HEK293 (cell line): Measurements from ENCODE around the gene PALM.
A peak's percentile ranks its signal among the peaks of the same experiment; 100 is the strongest.

ENCODE experiments used
- CTCF ChIA-PET: fragments of 350-600 bp; formaldehyde crosslinking; extraction: SDS; loops from one replicate; lab custom pipeline; 2021; ENCODE audit warnings: antibody characterized with exemption; lab: Yijun Ruan, JAX
- POLR2A ChIA-PET: fragments of 300-600 bp; formaldehyde crosslinking; extraction: SDS; loops from one replicate; lab custom pipeline; 2020; ENCODE audit warnings: antibody characterized with exemption, inconsistent platforms; lab: Yijun Ruan, JAX
- H3K27ac ChIP-seq: fragments of 200-500 bp; sonication (Bioruptor generic); 2 replicates; pipeline ENCODE4 v1.5.1; 2014; ENCODE audit warnings: low read depth, low read length, control low read depth, inconsistent platforms; ENCODE audit errors: extremely low read depth
- H3K36me3 ChIP-seq, 2 experiments: fragments of 200-500 bp in 1 of 2; sonication (Bioruptor generic) in 1 of 2; 1 replicate in 1 of 2; 2 replicates in 1 of 2; pipeline ENCODE4 v1.5.1; 2014 to 2017; ENCODE audit warnings: inconsistent platforms in 2 of 2, low read length in 2 of 2; ENCODE audit not compliant: control insufficient read depth in 2 of 2, insufficient read depth in 1 of 2
- H3K4me1 ChIP-seq: fragments of 200-500 bp; sonication (Bioruptor generic); 2 replicates; pipeline ENCODE4 v1.5.1; 2014; ENCODE audit warnings: mild to moderate bottlenecking, low read length, inconsistent platforms; ENCODE audit not compliant: control insufficient read depth, insufficient read depth
- H3K4me3 ChIP-seq: 2 replicates; pipeline ENCODE4 v1.5.1; 2011; ENCODE audit warnings: low read depth, mild to moderate bottlenecking, control low read depth, low read length, moderate library complexity
- H3K9me3 ChIP-seq: fragments of 200-500 bp; sonication (Bioruptor generic); 2 replicates; pipeline ENCODE4 v1.5.1; 2014; ENCODE audit warnings: low read depth, low read length, inconsistent platforms; ENCODE audit not compliant: control insufficient read depth, insufficient read depth
- KLF1 ChIP-seq: fragments of 450-650 bp; formaldehyde crosslinking; IDR thresholded peaks from 2 replicates; pipeline ENCODE4 v1.5.1; 2016; ENCODE audit warnings: missing biosample characterization, missing genetic modification characterization
- MEIS1 ChIP-seq: sonication (generic); formaldehyde crosslinking; IDR thresholded peaks from 2 replicates; pipeline ENCODE4 v1.8.1; 2022; ENCODE audit warnings: missing genetic modification reagents, mild to moderate bottlenecking, borderline replicate concordance
- SCRT1 ChIP-seq: fragments of 450-650 bp; formaldehyde crosslinking; IDR thresholded peaks from 2 replicates; pipeline ENCODE4 v1.5.1; 2016; ENCODE audit warnings: missing biosample characterization, missing genetic modification characterization, borderline replicate concordance
- SETDB1 ChIP-seq: IDR thresholded peaks from one replicate; pipeline ENCODE4 v1.6.1; 2017; ENCODE audit warnings: mild to moderate bottlenecking, low read length, moderate library complexity, mixed read lengths; ENCODE audit not compliant: insufficient read length
- YY2 ChIP-seq: fragments of 450-650 bp; formaldehyde crosslinking; IDR thresholded peaks from 2 replicates; pipeline ENCODE4 v1.5.1; 2016; ENCODE audit warnings: missing biosample characterization, missing genetic modification characterization
- ZBTB21 ChIP-seq: fragments of 450-650 bp; formaldehyde crosslinking; IDR thresholded peaks from 2 replicates; pipeline ENCODE4 v1.5.1; 2017; ENCODE audit warnings: missing biosample characterization, missing genetic modification characterization
- ZBTB48 ChIP-seq: fragments of 450-650 bp; formaldehyde crosslinking; IDR thresholded peaks from 2 replicates; pipeline ENCODE4 v1.5.1; 2016; ENCODE audit warnings: missing biosample characterization, missing genetic modification characterization
- ZBTB7A ChIP-seq: fragments of 450-650 bp; formaldehyde crosslinking; IDR thresholded peaks from 2 replicates; pipeline ENCODE4 v1.5.1; 2016; ENCODE audit warnings: low read depth, missing biosample characterization, missing genetic modification characterization
- ZNF112 ChIP-seq: fragments of 450-650 bp; formaldehyde crosslinking; IDR thresholded peaks from 2 replicates; pipeline ENCODE4 v1.5.0; 2017; ENCODE audit warnings: missing biosample characterization, missing genetic modification characterization
- ZNF133 ChIP-seq: fragments of 450-650 bp; formaldehyde crosslinking; IDR thresholded peaks from 2 replicates; pipeline ENCODE4 v1.5.1; 2016; ENCODE audit warnings: missing biosample characterization, missing genetic modification characterization
- ZNF155 ChIP-seq: fragments of 450-650 bp; formaldehyde crosslinking; IDR thresholded peaks from 2 replicates; pipeline ENCODE4 v1.5.1; 2016; ENCODE audit warnings: missing biosample characterization, missing genetic modification characterization
- ZNF530 ChIP-seq: fragments of 450-650 bp; formaldehyde crosslinking; IDR thresholded peaks from 2 replicates; pipeline ENCODE4 v1.5.1; 2016; ENCODE audit warnings: low read depth, missing biosample characterization, missing genetic modification characterization
- ZNF561 ChIP-seq: fragments of 450-650 bp; IDR thresholded peaks from 2 replicates; pipeline ENCODE4 v1.5.1; 2018; ENCODE audit warnings: missing biosample characterization, missing genetic modification characterization, borderline replicate concordance
- ZNF654 ChIP-seq: fragments of 450-650 bp; formaldehyde crosslinking; IDR thresholded peaks from 2 replicates; pipeline ENCODE4 v1.5.1; 2016; ENCODE audit warnings: low read depth, missing biosample characterization, missing genetic modification characterization
- ZNF658 ChIP-seq: fragments of 450-650 bp; formaldehyde crosslinking; IDR thresholded peaks from 2 replicates; pipeline ENCODE4; 2016; ENCODE audit warnings: missing biosample characterization, missing genetic modification characterization
- ZNF660 ChIP-seq: fragments of 450-650 bp; IDR thresholded peaks from 2 replicates; pipeline ENCODE4 v1.5.1; 2018; ENCODE audit warnings: missing biosample characterization, mild to moderate bottlenecking, missing genetic modification characterization
- ZNF701 ChIP-seq: fragments of 450-650 bp; formaldehyde crosslinking; IDR thresholded peaks from 2 replicates; pipeline ENCODE4 v1.5.1; 2016; ENCODE audit warnings: missing biosample characterization, missing genetic modification characterization
- TF ChIP-seq, protein P1 (sequence below): fragments of 450-650 bp; IDR thresholded peaks from 2 replicates; pipeline ENCODE4 v1.5.1; 2018; ENCODE audit warnings: missing biosample characterization, missing genetic modification characterization
- TF ChIP-seq, protein P2 (sequence below): fragments of 450-650 bp; formaldehyde crosslinking; IDR thresholded peaks from 2 replicates; pipeline ENCODE4 v1.5.1; 2016; ENCODE audit warnings: missing biosample characterization, missing genetic modification characterization
- TF ChIP-seq, protein P3 (sequence below): fragments of 450-650 bp; formaldehyde crosslinking; IDR thresholded peaks from 2 replicates; pipeline ENCODE4 v1.5.1; 2016; ENCODE audit warnings: missing biosample characterization, missing genetic modification characterization

The PALM gene

DNA sequence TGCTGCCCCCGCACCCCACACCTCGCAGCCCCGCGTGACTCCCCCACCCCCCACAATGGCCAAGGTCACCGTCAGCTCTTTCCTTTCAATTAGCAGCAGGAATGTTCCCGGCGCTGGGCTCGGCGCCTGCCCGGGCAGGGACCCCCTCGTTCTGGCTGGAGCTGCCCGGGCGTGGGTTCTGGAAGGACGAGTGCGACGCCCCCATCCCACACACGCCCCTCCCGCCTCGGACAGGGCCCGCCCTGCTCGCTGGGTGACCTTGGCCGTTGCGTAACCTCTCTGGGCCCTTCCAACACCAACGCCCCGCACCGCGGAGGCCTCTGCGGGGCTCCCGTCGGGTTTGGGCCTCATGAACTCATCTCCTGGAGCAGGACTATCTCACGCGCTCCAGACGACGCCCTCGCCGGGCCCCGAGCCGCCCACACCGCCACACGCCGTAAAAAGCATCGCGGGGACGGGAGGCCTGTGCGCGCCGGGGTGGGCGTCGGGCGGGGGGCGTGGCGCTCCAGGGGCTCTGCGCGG is 10.3 kb downstream of the PALM start:
- no peaks in the 10 kb centered on the region for H3K4me1 ChIP-seq
- peaks cover 0 to 5% of the 10 kb centered on the region in 2 experiments; a peak in 1 of 3 replicates for H3K36me3 ChIP-seq
- TF ChIP-seq, protein P1, sequence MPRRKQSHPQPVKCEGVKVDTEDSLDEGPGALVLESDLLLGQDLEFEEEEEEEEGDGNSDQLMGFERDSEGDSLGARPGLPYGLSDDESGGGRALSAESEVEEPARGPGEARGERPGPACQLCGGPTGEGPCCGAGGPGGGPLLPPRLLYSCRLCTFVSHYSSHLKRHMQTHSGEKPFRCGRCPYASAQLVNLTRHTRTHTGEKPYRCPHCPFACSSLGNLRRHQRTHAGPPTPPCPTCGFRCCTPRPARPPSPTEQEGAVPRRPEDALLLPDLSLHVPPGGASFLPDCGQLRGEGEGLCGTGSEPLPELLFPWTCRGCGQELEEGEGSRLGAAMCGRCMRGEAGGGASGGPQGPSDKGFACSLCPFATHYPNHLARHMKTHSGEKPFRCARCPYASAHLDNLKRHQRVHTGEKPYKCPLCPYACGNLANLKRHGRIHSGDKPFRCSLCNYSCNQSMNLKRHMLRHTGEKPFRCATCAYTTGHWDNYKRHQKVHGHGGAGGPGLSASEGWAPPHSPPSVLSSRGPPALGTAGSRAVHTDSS (tag by site-specific recombination): no peak
- peak; percentile 70 for TF ChIP-seq KLF1 (tag by site-specific recombination)
- TF ChIP-seq, protein P2, sequence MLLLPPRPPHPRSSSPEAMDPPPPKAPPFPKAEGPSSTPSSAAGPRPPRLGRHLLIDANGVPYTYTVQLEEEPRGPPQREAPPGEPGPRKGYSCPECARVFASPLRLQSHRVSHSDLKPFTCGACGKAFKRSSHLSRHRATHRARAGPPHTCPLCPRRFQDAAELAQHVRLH: no peak
- no peaks in the 10 kb centered on the region for H3K9me3 ChIP-seq
- ChIA-PET CTCF (no interaction called here), POLR2A (interaction anchor here (0.7 to 1.3 kb wide), 2 partner anchors 43 to 188 kb away, joined by 3 read pairs; partner anchors contain the start of gene FSTL3)
- H3K27ac ChIP-seq: no peak overlapping the region
- H3K4me3 ChIP-seq: no peak overlapping the region

DNA sequence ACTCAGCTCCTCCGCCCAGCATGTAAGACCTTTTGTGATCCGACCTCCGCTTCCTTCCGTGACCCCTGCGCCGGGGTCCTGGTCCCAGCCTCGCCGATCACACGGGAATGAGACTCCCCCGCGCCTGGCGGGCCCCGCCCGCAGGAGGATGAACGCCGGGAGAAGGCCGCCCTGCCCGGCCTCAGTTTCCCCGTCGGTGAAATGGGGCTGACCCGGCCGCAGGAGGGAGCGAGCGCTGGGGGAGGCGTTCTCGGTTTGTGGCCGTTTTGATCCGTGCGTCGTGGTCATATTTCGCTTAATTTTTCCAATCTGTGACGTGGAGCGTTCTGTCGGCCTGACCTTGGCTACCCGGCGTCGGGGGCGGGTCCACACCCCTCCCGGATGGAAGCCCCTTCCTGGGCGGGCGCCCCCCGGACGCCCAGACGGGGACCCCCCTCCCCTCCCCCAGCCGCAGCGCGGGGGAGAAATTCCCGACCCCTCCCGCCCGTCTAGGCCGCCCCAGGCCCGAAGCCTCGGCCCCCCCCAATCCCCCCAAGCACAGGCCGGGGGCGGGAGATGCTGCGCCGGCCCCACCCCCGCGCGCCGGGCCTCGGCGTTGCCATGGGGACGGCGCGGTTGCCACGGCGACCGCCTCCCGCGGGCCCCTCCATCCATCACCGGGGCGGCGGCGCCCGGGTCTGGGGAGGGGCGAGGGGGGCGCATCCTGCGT is 11.1 kb downstream of the PALM start:
- ChIA-PET POLR2A (no interaction called here), CTCF (no interaction called here)

DNA sequence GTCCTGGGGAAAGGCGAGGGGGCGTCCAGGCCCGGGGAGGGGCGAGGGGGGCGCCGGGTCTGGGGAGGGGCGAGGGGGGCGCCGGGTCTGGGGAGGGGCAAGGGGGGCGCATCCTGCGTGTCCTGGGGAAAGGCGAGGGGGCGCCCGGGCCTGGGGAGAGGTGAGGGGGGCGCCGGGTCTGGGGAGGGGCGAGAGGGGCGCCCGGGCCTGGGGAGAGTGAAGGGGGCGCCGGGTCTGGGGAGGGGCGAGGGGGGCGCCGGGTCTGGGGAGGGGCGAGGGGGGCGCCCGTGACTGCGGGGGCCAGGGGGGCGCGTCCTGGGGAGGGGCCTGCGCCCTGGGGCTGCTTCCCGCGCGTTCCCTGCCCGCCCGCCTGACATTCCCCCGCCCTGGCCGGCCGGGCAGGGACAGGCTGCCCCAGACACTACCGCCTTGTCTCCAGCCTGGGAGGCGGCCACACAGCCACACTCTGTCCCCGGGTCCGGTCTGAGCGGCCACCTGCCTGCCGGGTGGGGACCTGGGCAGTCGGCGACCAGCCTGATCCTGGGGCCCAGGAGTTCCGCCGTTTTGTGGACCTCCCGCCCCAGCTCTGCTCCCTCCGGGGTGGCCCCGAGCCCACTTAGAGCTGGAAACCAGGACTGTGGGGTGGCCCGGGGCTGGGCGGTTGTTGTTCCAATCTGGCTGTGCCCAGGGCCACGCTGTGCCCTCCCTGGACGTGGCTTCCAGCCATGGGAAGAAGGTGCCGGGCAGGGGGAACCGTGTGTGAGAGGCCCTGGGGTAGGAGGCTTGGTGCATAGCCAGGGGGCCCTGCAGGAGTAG is 11.8 kb downstream of the PALM start:
- CTCF ChIA-PET: interaction anchor here (0.5 kb wide), 1 partner anchor 9 kb away, joined by 4 read pairs; no protein-coding TSS in a partner anchor
- Histone ChIP-seq H3K27ac (no peak overlapping the region), H3K36me3 (peaks cover 0 to under 1% of the 10 kb centered on the region in 2 experiments; a peak in 1 of 3 replicates), H3K9me3 (no peaks in the 10 kb centered on the region), H3K4me3 (no peak overlapping the region), H3K4me1 (no peaks in the 10 kb centered on the region)
- POLR2A ChIA-PET: no interaction called here
- TF ChIP-seq, protein P3, sequence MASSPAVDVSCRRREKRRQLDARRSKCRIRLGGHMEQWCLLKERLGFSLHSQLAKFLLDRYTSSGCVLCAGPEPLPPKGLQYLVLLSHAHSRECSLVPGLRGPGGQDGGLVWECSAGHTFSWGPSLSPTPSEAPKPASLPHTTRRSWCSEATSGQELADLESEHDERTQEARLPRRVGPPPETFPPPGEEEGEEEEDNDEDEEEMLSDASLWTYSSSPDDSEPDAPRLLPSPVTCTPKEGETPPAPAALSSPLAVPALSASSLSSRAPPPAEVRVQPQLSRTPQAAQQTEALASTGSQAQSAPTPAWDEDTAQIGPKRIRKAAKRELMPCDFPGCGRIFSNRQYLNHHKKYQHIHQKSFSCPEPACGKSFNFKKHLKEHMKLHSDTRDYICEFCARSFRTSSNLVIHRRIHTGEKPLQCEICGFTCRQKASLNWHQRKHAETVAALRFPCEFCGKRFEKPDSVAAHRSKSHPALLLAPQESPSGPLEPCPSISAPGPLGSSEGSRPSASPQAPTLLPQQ (tag by site-specific recombination): no peak
- peak; percentile 33; the same call in 1 of the 2 replicates for TF ChIP-seq KLF1 (tag by site-specific recombination)

More for the DNA sequence above, 11.1 kb downstream of the PALM start:
- Histone ChIP-seq H3K9me3 (no peaks in the 10 kb centered on the region), H3K4me3 (no peak overlapping the region), H3K4me1 (no peaks in the 10 kb centered on the region), H3K27ac (no peak overlapping the region), H3K36me3 (peaks cover 0 to 5% of the 10 kb centered on the region in 2 experiments; a peak in 1 of 3 replicates)
- TF ChIP-seq SCRT1 (tag by site-specific recombination) (no peak), ZNF658 (tag by site-specific recombination) (no peak), ZNF561 (no peak), ZBTB48 (tag by site-specific recombination) (no peak), ZBTB7A (tag by site-specific recombination) (no peak), ZNF155 (tag by site-specific recombination) (no peak), YY2 (tag by site-specific recombination) (no peak), ZNF530 (tag by site-specific recombination) (no peak), MEIS1 (CRISPR knock-in tag) (no peak), ZNF660 (tag by site-specific recombination) (no peak), ZNF112 (tag by site-specific recombination) (no peak), ZBTB21 (tag by site-specific recombination) (no peak), ZNF133 (no peak), ZNF654 (tag by site-specific recombination) (no peak), SETDB1 (no peak), ZNF701 (tag by site-specific recombination) (no peak)
